Measurements from ENCODE around the gene PRR5.

PRR5 gene

DNA sequence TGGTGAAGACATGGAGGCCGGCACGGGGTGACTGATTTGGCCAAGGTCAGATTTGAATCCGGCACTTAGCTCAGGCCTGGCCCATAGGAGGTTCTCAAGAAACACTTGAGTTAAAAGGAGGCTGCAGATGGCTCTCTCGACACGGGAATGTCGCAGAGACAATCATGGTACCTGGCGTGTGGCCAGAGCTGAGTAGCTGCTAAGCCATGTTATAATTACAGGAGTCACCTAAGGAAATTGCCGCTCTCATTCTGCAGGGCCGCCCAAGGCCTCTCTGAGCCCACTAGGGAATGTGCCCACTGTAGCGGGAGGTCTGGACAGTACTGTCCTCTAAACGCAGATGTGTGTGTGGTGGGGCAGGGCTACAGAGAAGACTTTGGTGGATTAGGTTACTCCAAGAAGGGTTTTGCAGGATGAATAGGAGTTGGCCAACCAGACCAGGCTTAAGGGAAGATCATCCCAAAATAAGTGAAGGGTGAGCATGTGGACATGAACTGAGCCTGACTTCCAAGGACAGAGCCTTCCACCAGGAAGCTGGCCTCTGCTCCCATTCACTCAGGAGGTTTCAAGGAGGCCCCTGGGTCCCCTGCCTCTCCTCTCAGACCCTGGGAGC lies 19.3 kb upstream of the PRR5 start:
- TF ChIP-seq CTCF (conservative IDR thresholded peaks at IDR 0.05), result no peak
- no peak overlapping the region for H3K27ac ChIP-seq

DNA sequence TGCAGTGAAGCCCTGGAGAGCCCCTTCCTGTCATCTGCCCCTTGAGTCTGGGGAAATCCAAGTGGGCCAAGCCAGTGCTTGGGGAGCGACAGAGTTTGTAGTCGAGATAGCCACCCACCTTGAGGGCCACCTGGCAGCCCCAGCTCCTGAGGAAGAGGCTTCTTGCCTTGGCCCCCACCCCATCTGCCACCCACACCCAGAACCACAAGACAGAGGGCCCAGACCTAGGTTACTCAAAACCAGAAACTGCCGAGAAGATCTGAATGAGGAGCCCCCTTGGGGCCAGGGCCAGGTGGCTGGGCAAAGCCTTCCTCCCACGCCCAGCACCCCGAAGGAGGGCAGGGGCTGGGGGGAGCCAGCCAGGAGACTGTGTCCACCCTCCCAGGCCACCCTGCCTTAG lies 18.8 kb upstream of the PRR5 start:
- TF ChIP-seq CTCF (conservative IDR thresholded peaks at IDR 0.05), result no peak
- no peak overlapping the region for H3K27ac ChIP-seq

DNA sequence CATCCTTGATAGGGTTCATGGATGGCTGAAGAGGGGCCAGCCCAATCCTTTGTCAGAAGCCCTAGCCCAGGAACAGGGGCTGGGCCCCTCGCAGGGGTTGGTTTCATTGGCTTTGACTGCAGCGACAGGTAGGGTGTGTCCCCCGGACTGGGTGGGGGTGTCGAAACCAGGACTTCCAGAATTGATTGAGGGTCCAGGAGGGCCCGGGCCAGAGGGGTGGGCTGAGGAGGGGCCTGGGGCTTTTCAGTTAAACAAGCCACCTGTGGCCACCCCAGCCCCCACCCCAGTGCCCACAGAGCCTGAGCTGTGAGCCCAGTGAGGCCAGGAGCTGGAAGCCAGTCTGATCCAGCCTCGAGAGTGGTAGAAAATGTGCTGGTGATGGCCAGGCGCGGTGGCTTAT lies 18.1 kb upstream of the PRR5 start:
- TF ChIP-seq CTCF (conservative IDR thresholded peaks at IDR 0.05), result no peak
- no peak overlapping the region for H3K27ac ChIP-seq

GRCh38 chr22:44684506-44685383 lies 17.3 kb upstream of the PRR5 start:
- no peak overlapping the region for H3K27ac ChIP-seq

DNA sequence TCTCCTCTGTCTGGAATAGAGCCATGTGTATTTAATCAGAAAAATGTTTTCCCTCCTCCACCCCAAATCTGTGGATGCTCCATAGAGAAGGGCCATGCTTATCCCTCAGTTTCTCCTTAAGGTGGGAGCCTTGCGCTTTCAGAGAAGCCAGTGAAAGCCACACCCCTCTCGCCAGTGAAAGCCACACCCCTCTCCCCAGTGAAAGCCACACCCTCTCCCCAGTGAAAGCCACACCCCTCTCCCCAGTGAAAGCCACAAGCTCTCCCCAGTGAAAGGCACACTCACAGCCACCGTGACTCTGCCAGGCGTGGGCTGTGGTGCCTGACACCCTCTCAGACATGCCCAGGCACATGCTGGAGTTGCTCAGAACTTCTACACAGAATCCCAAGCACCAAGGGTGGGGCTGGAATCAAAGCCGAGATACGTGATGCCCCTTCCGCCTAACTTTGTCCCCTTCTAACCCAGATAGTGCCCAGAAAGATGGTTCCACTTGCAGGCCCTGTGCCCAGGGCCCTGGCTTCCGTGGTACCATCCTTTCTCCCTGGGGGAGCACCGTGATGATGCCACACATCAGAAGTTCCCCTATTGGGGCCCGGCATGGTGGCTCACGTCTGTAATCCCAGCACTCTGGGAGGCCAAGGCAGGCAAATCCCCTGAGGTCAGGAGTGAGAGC lies 16.5 kb upstream of the PRR5 start:
- TF ChIP-seq CTCF (conservative IDR thresholded peaks at IDR 0.05), result no peak
- no peak overlapping the region for H3K27ac ChIP-seq

More at GRCh38 chr22:44684506-44685383, 17.3 kb upstream of the PRR5 start:
- TF ChIP-seq CTCF (conservative IDR thresholded peaks at IDR 0.05), result peak; percentile 92

DNA sequence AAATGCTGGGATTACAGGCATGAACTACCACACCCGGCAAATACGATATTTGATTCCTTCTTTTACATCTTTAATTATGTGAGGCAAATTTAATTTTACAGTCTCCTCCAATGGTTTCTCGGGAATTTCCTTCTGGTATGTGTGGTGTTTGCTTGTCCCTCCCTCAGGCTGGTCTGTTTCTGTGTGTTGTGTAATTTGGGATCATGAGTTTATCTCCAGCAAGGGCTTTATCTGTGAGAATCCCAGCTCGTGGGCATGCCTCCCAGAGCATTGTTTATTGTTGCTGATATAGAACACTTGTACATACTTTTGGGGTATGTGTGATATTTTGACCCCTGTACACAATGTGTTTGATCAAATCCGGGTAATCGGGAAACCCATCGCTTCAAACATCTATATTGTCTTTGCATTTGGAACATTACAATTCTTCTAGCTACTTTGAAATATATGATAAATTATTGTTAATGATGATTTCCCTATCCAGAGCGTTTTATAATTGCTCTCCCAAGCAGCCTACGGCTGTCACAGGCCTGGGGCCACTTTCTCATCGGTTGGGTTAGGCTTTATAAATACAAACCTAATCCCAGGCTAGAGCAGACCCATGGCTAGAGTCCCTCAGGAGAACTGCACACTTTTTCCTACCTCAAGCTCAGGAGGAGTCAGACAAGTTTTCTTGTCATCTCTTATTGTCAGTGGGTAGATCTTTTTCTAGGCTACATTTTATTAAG lies 15.0 kb upstream of the PRR5 start:
- TF ChIP-seq CTCF (conservative IDR thresholded peaks at IDR 0.05), result no peak
- 0 out of 2 replicates have a peak overlapping the region, but pooled peaks have one; percentile 10 for H3K27ac ChIP-seq

DNA sequence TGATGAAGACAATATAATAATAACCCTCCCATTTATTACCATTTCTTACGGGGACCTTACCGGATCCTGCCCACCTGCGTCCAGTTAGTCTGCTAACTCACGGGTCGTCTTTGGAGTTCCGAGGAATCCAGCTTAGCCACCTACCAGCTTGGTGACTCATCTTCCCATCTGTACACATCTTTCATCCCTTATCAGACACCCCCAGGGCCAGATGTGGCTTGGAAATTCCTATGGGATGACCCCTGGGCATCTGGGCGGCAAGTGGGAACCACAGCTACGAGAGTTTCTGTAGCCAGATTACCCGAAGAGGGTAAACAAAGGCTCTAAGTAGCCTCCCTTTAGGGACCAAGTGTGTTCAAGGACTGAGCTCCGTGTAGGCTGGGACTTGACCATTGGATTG lies 12.8 kb upstream of the PRR5 start:
- no peak overlapping the region for H3K27ac ChIP-seq
- no peak for TF ChIP-seq CTCF (conservative IDR thresholded peaks at IDR 0.05)
